Calu3 (cell line): ENCODE data around the gene HEBP2. TPM values are rescaled to one million over a fixed set of nuclear protein-coding genes. Genes with fewer than 3 reads are reported as not detected.
"Not testable (repeated sequence)": the region's sequence is repeated elsewhere in the genome, so short reads cannot be mapped to it uniquely, and the experiment has no call there.

Experiments used
- Bru-seq: library from RNA; stranded (reverse); fragments of 400-500 nt; gene quantifications from one replicate; lab custom pipeline; 2021; lab: Mats Ljungman, UMichigan
- BruChase-seq, 2 experiments: library from RNA; stranded (reverse); fragments of 400-500 nt; gene quantifications; one replicate each; lab custom pipeline; 2021; lab: Mats Ljungman, UMichigan
- BruUV-seq: library from RNA; stranded (reverse); fragments of 400-500 nt; replicated peaks from 2 replicates; lab custom pipeline; 2021; lab: Mats Ljungman, UMichigan
- CTCF ChIA-PET: fragments of 300-600 bp; sonication (Branson Sonifier 250); formaldehyde crosslinking; loops from one replicate; lab custom pipeline; 2022; ENCODE audit warnings: antibody characterized with exemption; lab: Charles Lee
- DNase-seq: peaks from one replicate; pipeline ENCODE4 v3.0.0; 2022
- H3K27ac Mint-ChIP-seq: one replicate; pipeline ENCODE4 v1.8.0; 2022; ENCODE audit warnings: mixed read lengths; ENCODE audit not compliant: unreplicated experiment
- H3K27me3 Mint-ChIP-seq: one replicate; pipeline ENCODE4 v1.8.0; 2022; ENCODE audit warnings: mixed read lengths; ENCODE audit not compliant: unreplicated experiment
- H3K36me3 Mint-ChIP-seq: one replicate; pipeline ENCODE4 v1.8.0; 2022; ENCODE audit warnings: mild to moderate bottlenecking, moderate library complexity, mixed read lengths; ENCODE audit not compliant: insufficient read depth, unreplicated experiment
- H3K4me1 Mint-ChIP-seq: one replicate; pipeline ENCODE4 v1.8.0; 2022; ENCODE audit warnings: mild to moderate bottlenecking, low read depth, mixed read lengths; ENCODE audit not compliant: unreplicated experiment
- H3K4me3 Mint-ChIP-seq: one replicate; pipeline ENCODE4 v1.8.0; 2022; ENCODE audit warnings: mild to moderate bottlenecking, low read depth, moderate library complexity, mixed read lengths; ENCODE audit not compliant: unreplicated experiment
- H3K9me3 Mint-ChIP-seq: one replicate; pipeline ENCODE4 v1.8.0; 2022; ENCODE audit warnings: low read depth, mixed read lengths; ENCODE audit not compliant: unreplicated experiment
- intact Hi-C: fragments of 100-400 bp; cut with micrococcal nuclease; formaldehyde crosslinking; loops from one replicate; pipeline ENCODE4 v1.10.0; 2022; ENCODE audit not compliant: unreplicated experiment
- long read RNA-seq: library from polyadenylated mRNA; stranded (forward); transcript quantifications from one replicate; pipeline ENCODE4 v2.0.0, GENCODE V29; 2022
- total RNA-seq: library from RNA; stranded (reverse); gene quantifications from 2 replicates; pipeline ENCODE4 v1.2.3, GENCODE V29; 2022
- TF ChIP-seq, protein P1 (sequence below): fragments of 200-600 bp; IDR thresholded peaks from one replicate; pipeline ENCODE4 v1.8.0; 2022; ENCODE audit warnings: antibody characterized with exemption; ENCODE audit not compliant: unreplicated experiment

The HEBP2 gene, protein sequence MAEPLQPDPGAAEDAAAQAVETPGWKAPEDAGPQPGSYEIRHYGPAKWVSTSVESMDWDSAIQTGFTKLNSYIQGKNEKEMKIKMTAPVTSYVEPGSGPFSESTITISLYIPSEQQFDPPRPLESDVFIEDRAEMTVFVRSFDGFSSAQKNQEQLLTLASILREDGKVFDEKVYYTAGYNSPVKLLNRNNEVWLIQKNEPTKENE
- total RNA-seq = 33.4 and 36.7 TPM in 2 replicates
- percentile 66 among the genes with signal in this experiment for Bru-seq, nascent RNA
- percentile 78 among the genes with signal in this experiment for BruChase-seq, experiment 1, labeled RNA remaining after a 6-hour chase
- BruChase-seq, experiment 2, labeled RNA remaining after a 2-hour chase = percentile 68 among the genes with signal in this experiment
- long read RNA-seq, full-length matches to known transcripts = 107 of 155 reads
- long read RNA-seq, partial matches to known transcripts = 1 of 155 reads
- long read RNA-seq, other reads (novel, unspliced or antisense) = 47 of 155 reads

DNA sequence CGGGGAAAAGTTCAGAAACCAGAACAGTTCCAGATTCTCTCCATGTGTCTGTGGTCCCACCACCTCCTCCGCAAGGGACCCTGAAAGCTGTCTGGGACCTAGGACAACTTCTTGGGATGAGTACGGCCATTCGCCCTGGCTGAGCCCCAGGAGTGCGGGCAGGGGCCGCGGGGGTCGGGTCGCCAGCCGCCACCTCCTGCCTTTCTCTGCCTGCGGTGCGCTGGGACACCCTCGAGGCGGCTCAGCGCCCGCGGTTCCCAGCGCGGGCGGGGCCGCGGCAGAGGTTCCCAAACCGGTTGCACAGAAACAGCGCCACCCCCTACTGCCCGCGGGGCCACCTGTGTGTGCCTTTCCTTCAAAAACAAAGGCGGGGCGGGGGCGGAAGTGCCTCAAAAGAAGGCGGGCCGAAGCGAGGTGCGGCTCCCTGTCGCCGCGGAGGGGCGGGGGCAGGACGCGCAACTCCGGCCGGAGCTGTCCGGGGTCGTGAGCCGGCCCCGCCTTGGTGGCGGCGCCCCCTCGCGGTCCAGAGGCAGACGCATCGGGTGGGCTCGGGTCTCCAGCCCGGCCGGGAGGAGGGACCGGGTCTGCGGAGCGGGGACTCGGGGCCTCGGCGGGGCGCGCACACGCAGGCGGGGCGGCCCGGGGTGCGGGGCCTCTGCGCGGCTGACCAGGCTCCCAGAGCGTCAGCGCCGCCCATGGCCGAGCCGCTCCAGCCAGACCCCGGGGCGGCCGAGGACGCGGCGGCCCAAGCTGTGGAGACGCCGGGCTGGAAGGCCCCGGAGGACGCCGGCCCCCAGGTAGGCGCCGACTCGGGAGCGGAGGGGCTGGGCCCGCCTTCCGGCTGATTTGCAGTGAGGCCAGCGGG, at the start of gene HEBP2:
Gene HEBP2, plus strand, starts transcription at position 423 of the 865 bp plus-strand sequence. Its CDS starts 273 bp downstream, at position 696.
- peak; percentile 95 for DNase-seq
- Mint-ChIP-seq H3K27me3 (no peaks in the 10 kb centered on the region), H3K9me3 (no peaks in the 10 kb centered on the region), H3K4me3 (peak within 1 kb of the TSS; percentile 76), H3K36me3 (peaks cover 28% of the 10 kb centered on the region), H3K27ac (peak within 1 kb of the TSS; percentile 52), H3K4me1 (no peaks in the 10 kb centered on the region)
- CTCF ChIA-PET = interaction anchor here (0.6 to 1.3 kb wide), 4 partner anchors 32 to 401 kb away, joined by 4 to 5 read pairs (median 4); no protein-coding TSS in a partner anchor
- TF ChIP-seq, protein P1, sequence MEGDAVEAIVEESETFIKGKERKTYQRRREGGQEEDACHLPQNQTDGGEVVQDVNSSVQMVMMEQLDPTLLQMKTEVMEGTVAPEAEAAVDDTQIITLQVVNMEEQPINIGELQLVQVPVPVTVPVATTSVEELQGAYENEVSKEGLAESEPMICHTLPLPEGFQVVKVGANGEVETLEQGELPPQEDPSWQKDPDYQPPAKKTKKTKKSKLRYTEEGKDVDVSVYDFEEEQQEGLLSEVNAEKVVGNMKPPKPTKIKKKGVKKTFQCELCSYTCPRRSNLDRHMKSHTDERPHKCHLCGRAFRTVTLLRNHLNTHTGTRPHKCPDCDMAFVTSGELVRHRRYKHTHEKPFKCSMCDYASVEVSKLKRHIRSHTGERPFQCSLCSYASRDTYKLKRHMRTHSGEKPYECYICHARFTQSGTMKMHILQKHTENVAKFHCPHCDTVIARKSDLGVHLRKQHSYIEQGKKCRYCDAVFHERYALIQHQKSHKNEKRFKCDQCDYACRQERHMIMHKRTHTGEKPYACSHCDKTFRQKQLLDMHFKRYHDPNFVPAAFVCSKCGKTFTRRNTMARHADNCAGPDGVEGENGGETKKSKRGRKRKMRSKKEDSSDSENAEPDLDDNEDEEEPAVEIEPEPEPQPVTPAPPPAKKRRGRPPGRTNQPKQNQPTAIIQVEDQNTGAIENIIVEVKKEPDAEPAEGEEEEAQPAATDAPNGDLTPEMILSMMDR = peak; percentile 74
- intact Hi-C loops = loop anchor here (5.0 to 10.0 kb wide), 3 partner anchors 49 to 402 kb away; no protein-coding TSS in a partner anchor
- no TSS peak for BruUV-seq

DNA sequence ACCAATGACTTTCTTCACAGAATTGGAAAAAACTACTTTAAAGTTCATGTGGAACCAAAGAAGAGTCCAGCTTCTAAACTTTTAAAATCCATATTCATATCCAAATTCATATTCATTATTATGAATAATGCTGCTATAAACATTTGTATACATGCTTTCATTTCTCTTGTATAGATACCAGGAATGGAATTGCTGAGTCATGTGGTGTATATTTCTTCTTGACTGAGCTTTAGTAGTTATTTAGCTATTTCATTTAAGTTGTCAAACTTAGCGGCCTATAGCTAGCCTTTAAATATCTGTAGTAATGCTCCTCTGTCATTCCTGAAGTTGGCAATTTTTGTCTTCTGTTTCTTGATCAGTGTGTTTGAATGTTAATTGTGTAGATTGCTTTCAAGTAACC, 46.1 kb upstream of the HEBP2 start:
- TF ChIP-seq, protein P1 = no peak
- Mint-ChIP-seq H3K27me3 (no peaks in the 10 kb centered on the region), H3K36me3 (peaks cover 5% of the 10 kb centered on the region), H3K9me3 (no peaks in the 10 kb centered on the region), H3K4me1 (no peaks in the 10 kb centered on the region), H3K27ac (no peak overlapping the region), H3K4me3 (no peak overlapping the region)
- CTCF ChIA-PET = no interaction called here
- BruUV-seq = no TSS peak
- intact Hi-C loops = loop anchor here (10.0 kb wide), 1 partner anchor 47 kb away; the partner anchor contains the start of gene HEBP2
- DNase-seq = no peak

DNA sequence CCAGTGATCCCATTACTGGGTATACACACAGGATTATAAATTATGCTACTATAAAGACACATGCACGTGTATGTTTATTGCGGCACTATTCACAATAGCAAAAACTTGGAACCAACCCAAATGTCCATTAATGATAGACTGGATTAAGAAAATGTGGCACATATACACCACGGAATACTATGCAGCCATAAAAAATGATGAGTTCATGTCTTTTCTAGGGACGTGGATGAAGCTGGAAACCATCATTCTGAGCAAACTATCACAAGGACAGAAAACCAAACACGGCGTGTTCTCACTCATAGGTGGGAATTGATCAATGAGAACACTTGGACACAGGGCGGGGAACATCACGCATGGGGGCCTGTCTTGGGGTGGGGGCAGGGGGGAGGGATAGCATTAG, 35.3 kb upstream of the HEBP2 start:
- peaks cover 30% of the 10 kb centered on the region for H3K4me1 Mint-ChIP-seq
- DNase-seq, H3K36me3 Mint-ChIP-seq, H3K27me3 Mint-ChIP-seq, H3K27ac Mint-ChIP-seq, BruUV-seq, H3K4me3 Mint-ChIP-seq, H3K9me3 Mint-ChIP-seq, intact Hi-C loops, CTCF ChIA-PET: not testable (repeated sequence)

DNA sequence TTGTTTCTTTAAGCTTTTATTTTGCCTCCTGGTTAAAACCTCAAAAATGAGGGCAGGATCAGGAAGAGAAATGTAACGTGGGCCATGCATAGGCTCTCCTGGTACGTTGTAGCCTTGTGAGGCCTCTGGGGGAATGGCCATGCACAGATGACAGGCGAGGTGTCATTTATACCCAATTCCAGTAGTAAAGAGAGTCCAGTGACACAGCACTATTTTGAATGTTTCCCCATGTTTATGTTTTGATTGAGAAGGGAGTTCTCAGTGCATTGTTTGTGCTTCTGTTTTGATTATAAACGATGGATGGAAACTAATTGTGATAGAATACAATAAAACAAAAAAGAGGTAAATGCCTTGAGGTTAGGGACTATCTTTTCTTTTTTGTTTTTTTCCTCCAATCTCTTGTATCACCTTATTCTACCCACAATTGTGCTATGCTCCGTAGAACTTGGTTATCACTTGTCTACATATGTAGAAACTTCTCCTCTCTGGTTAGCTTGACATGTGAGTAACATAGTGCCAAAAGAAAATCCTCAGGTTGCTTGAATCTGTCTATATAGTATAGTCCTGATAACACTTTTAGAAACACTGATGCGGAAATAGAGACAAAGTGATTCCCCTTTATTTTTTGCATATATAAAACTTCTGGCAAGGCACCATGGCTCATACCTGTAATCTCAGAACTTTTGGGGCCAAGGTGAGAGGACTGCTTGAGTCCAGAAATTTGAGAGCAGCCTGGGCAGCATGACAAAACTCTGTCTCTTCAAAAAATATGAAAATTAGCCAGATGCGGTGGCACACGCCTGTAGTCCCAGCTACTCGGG, 33.2 kb upstream of the HEBP2 start:
- no peaks in the 10 kb centered on the region for H3K27me3 Mint-ChIP-seq
- TF ChIP-seq, protein P1 = no peak
- no peak for DNase-seq
- H3K9me3 Mint-ChIP-seq = peaks cover 2% of the 10 kb centered on the region
- CTCF ChIA-PET = interaction anchor here (0.6 kb wide), 1 partner anchor 20 kb away, joined by 3 read pairs; no protein-coding TSS in a partner anchor
- H3K36me3 Mint-ChIP-seq = no peaks in the 10 kb centered on the region
- H3K4me3 Mint-ChIP-seq = no peak overlapping the region
- BruUV-seq = no TSS peak
- peaks cover 30% of the 10 kb centered on the region for H3K4me1 Mint-ChIP-seq
- H3K27ac Mint-ChIP-seq = peak overlapping the region; percentile 77
- intact Hi-C loops = no loop called here
